PC-9 (cell line): ENCODE data around the gene MYH14.
"Not testable (repeated sequence)": the region's sequence is repeated elsewhere in the genome, so short reads cannot be mapped to it uniquely, and the experiment has no call there.

Source experiments
- EZH2 ChIP-seq: fragments of 200-600 bp; sonication (generic); IDR thresholded peaks from 2 replicates; pipeline ENCODE4 v1.8.0; 2017; ENCODE audit warnings: antibody characterized with exemption, low read depth
- TF ChIP-seq, protein P1 (sequence below): fragments of 200-600 bp; sonication (generic); conservative IDR thresholded peaks from 2 replicates; pipeline ENCODE4 v1.6.1; 2017; ENCODE audit warnings: mixed run types, antibody characterized with exemption, mild to moderate bottlenecking, moderate library complexity

DNA sequence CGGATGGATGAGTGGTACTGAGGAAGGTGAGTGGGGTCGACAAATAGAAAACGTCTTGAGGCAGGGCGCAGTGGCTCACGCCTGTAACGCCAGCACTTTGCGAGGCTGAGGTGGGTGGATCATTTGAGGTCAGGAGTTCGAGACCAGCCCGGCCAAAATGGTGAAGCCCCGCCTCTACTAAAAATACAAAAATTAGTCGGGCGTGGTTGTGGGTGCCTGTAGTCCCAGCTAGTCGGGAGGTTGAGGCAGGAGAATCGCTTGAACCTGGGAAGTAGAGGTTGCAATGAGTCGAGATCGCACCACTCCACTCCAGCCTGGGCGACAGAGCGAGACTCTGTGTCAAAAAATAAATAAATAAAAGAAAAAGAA is 126.5 kb downstream of the MYH14 start:
- TF ChIP-seq, protein P1, sequence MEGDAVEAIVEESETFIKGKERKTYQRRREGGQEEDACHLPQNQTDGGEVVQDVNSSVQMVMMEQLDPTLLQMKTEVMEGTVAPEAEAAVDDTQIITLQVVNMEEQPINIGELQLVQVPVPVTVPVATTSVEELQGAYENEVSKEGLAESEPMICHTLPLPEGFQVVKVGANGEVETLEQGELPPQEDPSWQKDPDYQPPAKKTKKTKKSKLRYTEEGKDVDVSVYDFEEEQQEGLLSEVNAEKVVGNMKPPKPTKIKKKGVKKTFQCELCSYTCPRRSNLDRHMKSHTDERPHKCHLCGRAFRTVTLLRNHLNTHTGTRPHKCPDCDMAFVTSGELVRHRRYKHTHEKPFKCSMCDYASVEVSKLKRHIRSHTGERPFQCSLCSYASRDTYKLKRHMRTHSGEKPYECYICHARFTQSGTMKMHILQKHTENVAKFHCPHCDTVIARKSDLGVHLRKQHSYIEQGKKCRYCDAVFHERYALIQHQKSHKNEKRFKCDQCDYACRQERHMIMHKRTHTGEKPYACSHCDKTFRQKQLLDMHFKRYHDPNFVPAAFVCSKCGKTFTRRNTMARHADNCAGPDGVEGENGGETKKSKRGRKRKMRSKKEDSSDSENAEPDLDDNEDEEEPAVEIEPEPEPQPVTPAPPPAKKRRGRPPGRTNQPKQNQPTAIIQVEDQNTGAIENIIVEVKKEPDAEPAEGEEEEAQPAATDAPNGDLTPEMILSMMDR, result not testable (repeated sequence)
- not testable (repeated sequence) for TF ChIP-seq EZH2
